HG02571 (cell line): ENCODE data around the gene MAMSTR.

ENCODE experiments used
- ATAC-seq: cut with Tn5 transposase; IDR thresholded peaks from one replicate; pipeline ENCODE4 v1.9.1; 2021; ENCODE audit warnings: mild to moderate bottlenecking, moderate library complexity; ENCODE audit not compliant: unreplicated experiment

Gene MAMSTR

GRCh38 chr19:48669903-48670668 lies 49.4 kb downstream of the MAMSTR start:
- no peak for ATAC-seq

- no peak for ATAC-seq
Measured at GRCh38 chr19:48668761-48669160, 50.8 kb downstream of the MAMSTR start.

GRCh38 chr19:48668332-48668731 lies 51.2 kb downstream of the MAMSTR start:
- no peak for ATAC-seq

GRCh38 chr19:48665786-48666185 lies 53.7 kb downstream of the MAMSTR start:
- ATAC-seq: no peak

GRCh38 chr19:48664476-48664875 lies 55.0 kb downstream of the MAMSTR start:
- no peak for ATAC-seq

- no peak for ATAC-seq
Measured at GRCh38 chr19:48663667-48664066, 55.9 kb downstream of the MAMSTR start.
